Upper lobe of left lung (tissue), 6 donors: ENCODE results near the gene ADRB2. TPM values are rescaled to one million over a fixed set of nuclear protein-coding genes. Genes with fewer than 3 reads are reported as not detected.

Source experiments
- ATAC-seq, 2 donors: fragments of 200-7000 bp; cut with Tn5 transposase; one replicate each; pipeline ENCODE4 v1.9.1; 2022; ENCODE audit warnings: mild to moderate bottlenecking in 2 of 2, moderate library complexity in 2 of 2; ENCODE audit not compliant: low FRiP score in 2 of 2
- DNase-seq, 2 donors: peaks; one replicate each; pipeline ENCODE4 v3.0.0-alpha.2; 2019 to 2020
- H3K27ac ChIP-seq, 4 donors: fragments of 200-600 bp; sonication (generic); one replicate each; pipeline ENCODE4 v1.5.1; 2016 to 2019
- H3K27me3 ChIP-seq, 4 donors: fragments of 200-600 bp; sonication (generic); one replicate each; pipeline ENCODE4 v1.5.1; 2017 to 2019
- H3K36me3 ChIP-seq, 4 donors: fragments of 200-600 bp; sonication (generic); one replicate each; pipeline ENCODE4 v1.5.1; 2016 to 2019
- H3K4me1 ChIP-seq, 4 donors: fragments of 200-600 bp; sonication (generic); one replicate each; pipeline ENCODE4 v1.5.1; 2018 to 2019
- H3K4me3 ChIP-seq, 4 donors: fragments of 200-600 bp; sonication (generic); one replicate each; pipeline ENCODE4 v1.5.1; 2017 to 2019; ENCODE audit warnings: mild to moderate bottlenecking in 2 of 4, moderate library complexity in 1 of 4
- H3K9me3 ChIP-seq, 4 donors: fragments of 200-600 bp; sonication (generic); one replicate each; pipeline ENCODE4 v1.5.1; 2018 to 2019
- EP300 ChIP-seq, 4 donors: sonication (generic); formaldehyde crosslinking; IDR thresholded peaks; one replicate each; pipeline ENCODE4 v1.5.1; 2017; ENCODE audit warnings: antibody characterized with exemption in 4 of 4, control low read depth in 2 of 4
- POLR2A ChIP-seq, 4 donors: fragments of 450-650 bp; IDR thresholded peaks; one replicate each; pipeline ENCODE4 v1.5.1; 2016 to 2017; ENCODE audit warnings: antibody characterized with exemption in 4 of 4, mild to moderate bottlenecking in 2 of 4
- POLR2AphosphoS5 ChIP-seq, 2 donors: sonication (generic); formaldehyde crosslinking; IDR thresholded peaks; one replicate each; pipeline ENCODE4 v1.5.1; 2017; ENCODE audit warnings: antibody characterized with exemption in 2 of 2
- WGBS, 2 donors: methylation state at CpG; one replicate each; pipeline ENCODE4 v1.1.5; 2017 to 2018; 5-methylcytosine and 5-hydroxymethylcytosine counted together
- total RNA-seq, 6 donors: library from RNA; depleted of rRNA in 4 of 6; stranded (reverse); fragments of >200 nt in 4 of 6; gene quantifications; one replicate each; pipeline versions ENCODE4 v1.1.0 to v1.2.1, GENCODE V29; 2016 to 2021
- TF ChIP-seq, protein P1 (sequence below), 6 experiments: fragments of 450-650 bp in 4 of 6; fragments of 200-600 bp in 2 of 6; sonication (generic) in 2 of 6; IDR thresholded peaks; one replicate each; pipeline ENCODE4 v1.5.1; 2016 to 2019; ENCODE audit warnings: antibody characterized with exemption in 6 of 6
- donor health status: DM: no; HTN: no; CAD: no; lungs with moderate emphysema.
- donor health status: DM: no; HTN: yes; CAD: no; lungs with severe emphysema.

Gene ADRB2
- total RNA-seq, 6 donors from 2014 or later, result 22.4 to 77.4 (median 34.2) TPM

DNA sequence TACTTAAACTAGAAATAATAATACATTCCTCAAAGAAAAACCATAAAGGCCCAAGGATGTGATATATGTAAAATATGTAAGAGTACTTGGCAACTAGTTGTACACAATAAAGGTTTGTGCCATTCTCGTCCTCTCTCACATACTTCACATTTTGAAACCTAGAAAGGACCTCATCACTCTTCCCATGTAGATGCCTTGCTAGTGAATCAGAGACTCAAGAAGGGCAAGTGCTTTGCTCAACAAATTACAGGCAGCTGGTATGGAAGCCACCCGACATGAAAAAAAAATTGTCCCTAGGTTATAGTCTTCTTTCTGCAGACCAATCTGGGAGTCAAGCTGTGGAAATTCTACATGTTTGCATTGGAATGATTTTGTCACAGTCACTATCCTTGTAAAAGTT is 31.7 kb downstream of the ADRB2 start:
- WGBS, 2 donors, result 80 to 92% methylated on average over 2 of the region's 2 CpGs
- no peak for TF ChIP-seq POLR2A (IDR thresholded peaks at IDR 0.05)
- no peak for TF ChIP-seq POLR2AphosphoS5 (IDR thresholded peaks at IDR 0.05)
- TF ChIP-seq, protein P1, sequence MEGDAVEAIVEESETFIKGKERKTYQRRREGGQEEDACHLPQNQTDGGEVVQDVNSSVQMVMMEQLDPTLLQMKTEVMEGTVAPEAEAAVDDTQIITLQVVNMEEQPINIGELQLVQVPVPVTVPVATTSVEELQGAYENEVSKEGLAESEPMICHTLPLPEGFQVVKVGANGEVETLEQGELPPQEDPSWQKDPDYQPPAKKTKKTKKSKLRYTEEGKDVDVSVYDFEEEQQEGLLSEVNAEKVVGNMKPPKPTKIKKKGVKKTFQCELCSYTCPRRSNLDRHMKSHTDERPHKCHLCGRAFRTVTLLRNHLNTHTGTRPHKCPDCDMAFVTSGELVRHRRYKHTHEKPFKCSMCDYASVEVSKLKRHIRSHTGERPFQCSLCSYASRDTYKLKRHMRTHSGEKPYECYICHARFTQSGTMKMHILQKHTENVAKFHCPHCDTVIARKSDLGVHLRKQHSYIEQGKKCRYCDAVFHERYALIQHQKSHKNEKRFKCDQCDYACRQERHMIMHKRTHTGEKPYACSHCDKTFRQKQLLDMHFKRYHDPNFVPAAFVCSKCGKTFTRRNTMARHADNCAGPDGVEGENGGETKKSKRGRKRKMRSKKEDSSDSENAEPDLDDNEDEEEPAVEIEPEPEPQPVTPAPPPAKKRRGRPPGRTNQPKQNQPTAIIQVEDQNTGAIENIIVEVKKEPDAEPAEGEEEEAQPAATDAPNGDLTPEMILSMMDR (IDR thresholded peaks at IDR 0.05), result no peak
- no peak for TF ChIP-seq EP300 (IDR thresholded peaks at IDR 0.05)
- DNase-seq (no peak), ATAC-seq (no peak)
- Histone ChIP-seq H3K36me3 (peaks cover 0 to 4% (median 0%) of the 10 kb centered on the region in 4 donors), H3K9me3 (no peaks in the 10 kb centered on the region), H3K4me3 (no peak overlapping the region), H3K4me1 (peaks cover 17 to 42% (median 30%) of the 10 kb centered on the region in 4 donors), H3K27ac (peak overlapping the region in 1 of 4 donors; percentile 69), H3K27me3 (no peaks in the 10 kb centered on the region)

DNA sequence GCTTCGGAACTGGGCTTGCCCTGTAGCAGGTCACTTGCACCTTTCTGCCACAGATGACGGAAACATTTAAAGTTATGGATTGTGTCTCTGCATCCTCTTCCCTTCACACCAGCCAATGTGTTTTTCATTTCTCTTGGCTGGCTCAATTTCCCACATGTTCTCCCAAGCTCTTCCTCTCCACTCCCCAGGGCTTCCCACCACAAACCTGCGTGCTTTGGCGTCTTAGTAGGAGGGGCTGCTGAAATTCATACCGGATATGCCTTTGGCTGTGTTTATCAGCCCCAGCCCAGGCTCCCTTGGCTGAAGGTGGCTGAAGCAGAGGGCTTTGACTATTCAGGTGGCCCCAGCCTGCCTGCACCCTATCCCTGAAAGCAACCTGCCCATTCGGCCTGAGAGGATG is 32.1 kb downstream of the ADRB2 start:
- Histone ChIP-seq H3K36me3 (peaks cover 0 to 4% (median 0%) of the 10 kb centered on the region in 4 donors), H3K4me1 (peaks cover 21 to 42% (median 32%) of the 10 kb centered on the region in 4 donors), H3K27me3 (no peaks in the 10 kb centered on the region), H3K27ac (peak overlapping the region in 2 of 4 donors; percentile 49 to 69), H3K4me3 (no peak overlapping the region), H3K9me3 (no peaks in the 10 kb centered on the region)
- WGBS, 2 donors, result 68 to 70% methylated on average over 6 of the region's 6 CpGs
- DNase-seq (no peak), ATAC-seq (no peak)
- TF ChIP-seq POLR2A (IDR thresholded peaks at IDR 0.05), result no peak
- no peak for TF ChIP-seq EP300 (IDR thresholded peaks at IDR 0.05)
- no peak for TF ChIP-seq POLR2AphosphoS5 (IDR thresholded peaks at IDR 0.05)
- TF ChIP-seq, protein P1 (IDR thresholded peaks at IDR 0.05), result no peak

DNA sequence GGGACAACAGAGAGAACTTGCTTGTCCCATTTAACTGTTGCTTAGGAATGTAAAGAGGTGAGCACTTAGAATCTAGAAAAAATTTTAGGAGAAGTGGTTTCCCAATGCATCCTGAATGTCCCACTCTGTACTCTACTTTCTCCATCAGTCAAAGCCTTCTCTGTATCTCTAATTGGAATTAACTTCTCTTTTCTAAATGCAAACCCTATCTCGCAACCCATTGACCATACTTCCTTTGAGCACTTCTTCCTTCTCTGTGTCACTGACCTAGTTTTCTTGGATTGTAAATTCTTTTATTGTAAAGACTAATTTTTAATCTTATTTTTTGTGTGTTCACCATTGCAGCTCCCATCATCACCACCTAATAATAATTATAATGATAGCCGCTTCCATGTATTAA is 33.3 kb downstream of the ADRB2 start:
- peaks cover 0 to 4% (median 0%) of the 10 kb centered on the region in 4 donors for H3K36me3 ChIP-seq
- WGBS, 2 donors, result 45 to 58% methylated on average over 2 of the region's 2 CpGs
- TF ChIP-seq POLR2AphosphoS5 (IDR thresholded peaks at IDR 0.05) (no peak), EP300 (IDR thresholded peaks at IDR 0.05) (no peak)
- TF ChIP-seq, protein P1 (IDR thresholded peaks at IDR 0.05), result no peak
- DNase-seq (no peak), ATAC-seq (no peak)
- peak overlapping the region in 1 of 4 donors; percentile 69 for H3K27ac ChIP-seq
- no peak overlapping the region for H3K4me3 ChIP-seq
- no peaks in the 10 kb centered on the region for H3K27me3 ChIP-seq
- H3K4me1 ChIP-seq, result peaks cover 33 to 54% (median 40%) of the 10 kb centered on the region in 4 donors
- H3K9me3 ChIP-seq, result no peaks in the 10 kb centered on the region

GRCh38 chr5:148860599-148860998 is 34.2 kb downstream of the ADRB2 start:
- WGBS, 2 donors, result 72 to 73% methylated on average over 5 of the region's 5 CpGs
- peaks cover 38 to 54% (median 46%) of the 10 kb centered on the region in 4 donors for H3K4me1 ChIP-seq
- DNase-seq (no peak), ATAC-seq (no peak)
- peak overlapping the region in 2 of 4 donors; percentile 7 to 69 for H3K27ac ChIP-seq
- TF ChIP-seq EP300 (IDR thresholded peaks at IDR 0.05) (no peak), POLR2A (IDR thresholded peaks at IDR 0.05) (no peak), POLR2AphosphoS5 (IDR thresholded peaks at IDR 0.05) (no peak)
- TF ChIP-seq, protein P1 (IDR thresholded peaks at IDR 0.05), result no peak
- H3K36me3 ChIP-seq, result peaks cover 0 to 4% (median 0%) of the 10 kb centered on the region in 4 donors
- H3K27me3 ChIP-seq, result no peaks in the 10 kb centered on the region
- H3K9me3 ChIP-seq, result no peaks in the 10 kb centered on the region
- no peak overlapping the region for H3K4me3 ChIP-seq

DNA sequence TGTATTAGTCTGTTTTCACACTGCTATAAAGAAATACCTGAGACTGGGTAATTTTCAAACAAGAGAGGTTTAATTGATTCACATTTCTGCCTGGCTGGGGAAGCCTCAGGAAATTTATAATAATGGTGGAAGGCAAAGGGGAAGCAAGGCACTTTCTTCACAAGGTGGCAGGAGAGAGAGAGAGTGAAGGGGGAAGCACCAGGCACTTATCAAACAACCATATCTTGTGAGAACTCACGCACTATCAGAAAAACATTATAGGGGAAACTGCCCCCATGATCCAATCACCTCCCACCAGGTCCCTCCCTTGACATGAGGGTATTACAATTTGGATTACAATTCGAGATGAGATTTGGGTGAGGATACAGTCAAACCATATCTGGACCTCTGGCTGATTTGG is 34.7 kb downstream of the ADRB2 start:
- WGBS, 2 donors, result 50 to 67% methylated on average over 2 of the region's 2 CpGs

More for the DNA sequence above, 34.7 kb downstream of the ADRB2 start:
- peaks cover 33 to 51% (median 44%) of the 10 kb centered on the region in 4 donors for H3K4me1 ChIP-seq
- TF ChIP-seq POLR2AphosphoS5 (IDR thresholded peaks at IDR 0.05) (no peak), EP300 (IDR thresholded peaks at IDR 0.05) (no peak), POLR2A (IDR thresholded peaks at IDR 0.05) (no peak)
- TF ChIP-seq, protein P1 (IDR thresholded peaks at IDR 0.05), result no peak
- peaks cover 0 to 4% (median 0%) of the 10 kb centered on the region in 4 donors for H3K36me3 ChIP-seq
- peak overlapping the region in 2 of 4 donors; percentile 7 to 69 for H3K27ac ChIP-seq
- no peak for ATAC-seq
- no peaks in the 10 kb centered on the region for H3K9me3 ChIP-seq
- no peak for DNase-seq
- H3K4me3 ChIP-seq, result no peak overlapping the region
- H3K27me3 ChIP-seq, result no peaks in the 10 kb centered on the region
